Dedifferentiated amniotic fluid mesenchymal stem cell (primary cell): Measurements from ENCODE around the gene MLXIPL.
"Not testable (repeated sequence)": the region's sequence is repeated elsewhere in the genome, so short reads cannot be mapped to it uniquely, and the experiment has no call there.

ENCODE experiments used
- DNase-seq: peaks from one replicate; pipeline ENCODE4 v3.0.0-alpha.2; 2016; ENCODE audit errors: extremely low spot score

MLXIPL gene, protein sequence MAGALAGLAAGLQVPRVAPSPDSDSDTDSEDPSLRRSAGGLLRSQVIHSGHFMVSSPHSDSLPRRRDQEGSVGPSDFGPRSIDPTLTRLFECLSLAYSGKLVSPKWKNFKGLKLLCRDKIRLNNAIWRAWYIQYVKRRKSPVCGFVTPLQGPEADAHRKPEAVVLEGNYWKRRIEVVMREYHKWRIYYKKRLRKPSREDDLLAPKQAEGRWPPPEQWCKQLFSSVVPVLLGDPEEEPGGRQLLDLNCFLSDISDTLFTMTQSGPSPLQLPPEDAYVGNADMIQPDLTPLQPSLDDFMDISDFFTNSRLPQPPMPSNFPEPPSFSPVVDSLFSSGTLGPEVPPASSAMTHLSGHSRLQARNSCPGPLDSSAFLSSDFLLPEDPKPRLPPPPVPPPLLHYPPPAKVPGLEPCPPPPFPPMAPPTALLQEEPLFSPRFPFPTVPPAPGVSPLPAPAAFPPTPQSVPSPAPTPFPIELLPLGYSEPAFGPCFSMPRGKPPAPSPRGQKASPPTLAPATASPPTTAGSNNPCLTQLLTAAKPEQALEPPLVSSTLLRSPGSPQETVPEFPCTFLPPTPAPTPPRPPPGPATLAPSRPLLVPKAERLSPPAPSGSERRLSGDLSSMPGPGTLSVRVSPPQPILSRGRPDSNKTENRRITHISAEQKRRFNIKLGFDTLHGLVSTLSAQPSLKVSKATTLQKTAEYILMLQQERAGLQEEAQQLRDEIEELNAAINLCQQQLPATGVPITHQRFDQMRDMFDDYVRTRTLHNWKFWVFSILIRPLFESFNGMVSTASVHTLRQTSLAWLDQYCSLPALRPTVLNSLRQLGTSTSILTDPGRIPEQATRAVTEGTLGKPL

DNA sequence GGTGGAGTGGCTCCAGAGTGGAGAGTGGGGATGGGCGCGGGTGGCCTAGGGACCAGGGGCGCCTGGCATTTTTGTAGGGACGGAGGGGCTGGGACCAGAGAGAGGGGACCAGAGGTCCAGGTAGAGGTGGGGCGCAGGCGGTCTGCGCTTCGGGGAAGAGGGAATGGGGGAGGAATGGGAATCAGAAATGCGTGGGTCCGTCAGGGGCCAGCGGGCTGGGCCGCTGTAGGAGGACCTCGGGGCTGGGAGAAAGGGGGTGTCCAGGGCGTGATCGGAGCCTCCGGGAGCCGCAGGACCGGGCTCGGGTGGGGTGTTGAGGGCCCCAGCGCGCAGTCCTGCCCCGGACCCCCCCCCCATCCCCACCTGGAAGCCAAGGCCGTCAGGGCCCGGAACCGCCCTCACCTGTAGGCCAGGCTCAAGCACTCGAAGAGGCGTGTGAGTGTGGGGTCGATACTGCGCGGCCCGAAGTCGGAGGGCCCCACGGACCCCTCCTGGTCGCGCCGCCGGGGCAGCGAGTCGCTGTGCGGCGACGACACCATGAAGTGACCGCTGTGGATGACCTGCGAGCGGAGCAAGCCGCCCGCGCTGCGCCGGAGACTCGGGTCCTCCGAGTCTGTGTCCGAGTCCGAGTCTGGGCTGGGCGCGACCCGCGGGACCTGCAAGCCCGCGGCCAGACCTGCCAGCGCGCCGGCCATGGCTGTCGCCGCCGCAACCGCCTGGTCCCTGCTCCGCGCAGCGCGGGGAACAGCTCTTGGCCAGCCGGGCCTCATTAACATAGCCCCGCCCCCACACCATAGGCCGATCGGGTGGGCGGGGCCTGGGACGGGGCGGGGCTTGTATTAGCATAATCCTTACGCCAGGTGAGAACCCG lies at the start of gene MLXIPL:
Gene MLXIPL (minus strand): TSS at position 725 of the 871 bp plus-strand sequence. CDS start 30 bp downstream, at position 695.
- DNase-seq: peak; percentile 27

DNA sequence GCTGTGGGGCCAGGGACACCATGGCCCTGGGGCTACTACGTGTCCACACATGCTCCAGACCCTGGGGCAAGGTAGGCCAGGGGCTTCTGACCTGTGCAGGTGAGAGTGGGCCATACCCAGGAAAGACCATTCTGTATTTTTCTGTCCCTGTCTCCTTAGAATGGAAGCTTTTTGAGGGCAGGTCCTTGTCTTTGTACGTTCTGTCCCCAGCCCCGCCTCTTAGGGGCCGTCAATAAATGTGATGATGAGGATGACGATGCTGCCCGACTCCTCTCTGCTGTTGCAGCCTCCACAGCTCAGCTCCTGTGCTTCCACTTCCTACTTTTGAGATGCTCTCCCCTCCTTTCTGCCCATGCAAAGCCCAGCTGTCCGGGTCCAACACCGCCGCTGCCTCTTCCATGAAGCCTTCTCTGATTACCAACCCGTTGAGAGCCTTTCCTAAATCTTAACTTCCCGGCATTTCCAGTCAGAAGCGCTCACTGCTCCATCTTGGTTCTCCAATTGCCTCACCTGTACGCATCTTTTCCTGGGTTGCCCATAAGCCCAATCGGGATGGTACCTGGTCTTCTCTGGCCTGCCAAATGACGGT lies 47.6 kb upstream of the MLXIPL start:
- no peak for DNase-seq

GRCh38 chr7:73671322-73671661 lies 47.0 kb upstream of the MLXIPL start:
- DNase-seq: no peak

DNA sequence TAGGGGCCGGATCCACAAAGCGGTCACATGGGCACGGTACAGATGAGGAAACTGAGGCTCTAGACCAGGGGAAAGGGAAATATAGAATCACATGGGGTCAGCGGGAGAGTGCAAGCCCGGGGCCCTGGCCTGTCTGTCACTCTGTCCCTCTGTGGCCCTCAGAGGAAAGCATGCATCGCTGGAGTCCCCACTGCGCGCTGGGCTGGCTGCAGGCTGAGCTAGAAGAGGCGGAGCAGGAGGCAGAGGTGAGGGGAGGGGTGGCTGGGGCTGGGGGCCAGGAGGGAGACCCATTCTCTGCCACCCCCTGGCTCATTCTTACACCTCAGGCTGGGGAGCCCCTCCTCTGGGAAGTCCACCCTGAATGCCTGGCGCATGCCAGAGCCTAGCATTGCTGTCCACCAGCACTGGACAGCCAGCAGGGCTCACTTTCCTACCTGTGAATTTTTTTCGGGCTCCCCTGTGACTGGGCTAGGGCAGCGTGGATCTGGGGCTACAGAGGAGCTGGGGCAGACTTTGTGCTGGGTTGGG lies 45.6 kb upstream of the MLXIPL start:
- no peak for DNase-seq

GRCh38 chr7:73669288-73669701 lies 45.0 kb upstream of the MLXIPL start:
- no peak for DNase-seq

GRCh38 chr7:73668886-73669230 lies 44.5 kb upstream of the MLXIPL start:
- DNase-seq: no peak

DNA sequence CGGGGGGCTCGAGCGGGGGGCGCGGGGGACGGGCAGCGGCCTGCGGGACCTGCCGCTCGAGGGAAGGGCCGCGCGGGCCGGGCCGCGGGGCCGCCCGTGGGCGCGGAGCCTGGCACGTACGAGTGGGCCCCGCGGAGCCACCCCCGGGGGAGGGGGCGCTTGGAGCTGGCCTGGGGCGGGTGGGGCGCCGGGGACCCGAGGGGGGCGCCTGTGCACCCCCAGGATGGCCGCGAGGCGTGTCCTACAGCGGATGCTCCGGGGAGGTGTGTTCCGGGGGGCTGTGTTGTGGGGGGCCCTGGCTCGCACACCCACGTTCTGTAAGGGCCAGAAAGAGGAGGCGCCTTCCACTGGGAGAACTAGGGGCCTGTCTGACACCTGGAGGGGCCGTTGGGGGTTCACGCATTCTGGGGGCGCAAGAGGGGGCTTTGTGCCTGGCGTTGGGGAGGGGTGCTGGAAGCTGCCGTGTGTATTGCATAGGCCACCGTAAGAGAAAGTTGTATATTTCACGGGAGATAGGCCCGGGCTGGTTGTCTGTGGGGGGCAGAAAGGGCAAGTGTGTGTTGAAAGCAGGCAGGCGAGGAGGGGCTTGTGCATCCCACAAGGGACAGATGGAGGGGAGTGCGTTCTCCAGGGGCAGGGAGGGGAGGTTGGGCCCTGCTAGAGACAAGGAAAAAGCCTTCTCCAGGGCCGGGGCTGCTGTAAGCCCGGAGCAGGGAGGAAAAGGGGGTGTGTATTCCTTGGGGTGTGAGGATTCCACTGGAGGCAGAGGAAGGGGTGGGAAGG lies 44.0 kb upstream of the MLXIPL start:
- DNase-seq: no peak

DNA sequence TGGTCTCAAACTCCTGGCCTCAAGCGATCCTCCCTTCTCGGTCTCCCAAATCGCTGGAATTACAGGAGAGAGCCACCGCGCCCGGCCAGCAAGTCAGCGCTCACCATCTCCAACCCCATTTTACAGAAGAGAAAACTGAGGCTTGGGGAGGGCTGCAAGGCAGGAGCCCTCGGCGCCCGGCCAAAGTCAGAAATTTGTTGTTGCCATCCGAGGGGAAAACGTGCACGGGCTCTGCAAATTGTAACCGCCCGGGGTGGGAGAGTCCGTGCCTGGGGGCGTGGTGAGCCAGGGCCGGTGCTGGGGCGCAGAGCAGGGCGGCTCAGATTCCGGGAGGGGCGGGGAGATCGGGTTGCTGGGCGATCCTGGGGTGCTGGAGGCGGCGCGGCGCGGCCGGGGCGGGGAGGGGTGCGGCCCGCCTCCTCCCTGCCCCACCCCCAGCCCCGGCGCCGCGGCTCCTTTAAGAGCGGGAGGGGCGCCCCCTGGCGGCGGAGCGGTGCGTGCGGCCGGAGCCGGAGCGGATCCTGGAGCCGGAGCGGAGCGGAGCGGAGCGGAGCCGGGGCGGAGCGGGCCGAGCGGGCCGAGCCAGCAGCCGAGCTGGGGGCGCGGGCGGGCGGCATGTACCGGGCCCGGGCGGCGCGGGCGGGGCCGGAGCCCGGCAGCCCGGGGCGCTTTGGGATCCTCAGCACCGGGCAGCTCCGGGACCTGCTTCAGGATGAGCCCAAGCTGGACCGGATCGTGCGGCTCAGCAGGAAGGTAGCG lies 43.2 kb upstream of the MLXIPL start, which contains the start of gene VPS37D:
Gene VPS37D (plus strand): TSS at position 488 of the 759 bp plus-strand sequence. CDS start 128 bp downstream, at position 616.
- DNase-seq: peak; percentile 82

GRCh38 chr7:73663033-73663432 lies 38.7 kb upstream of the MLXIPL start:
- DNase-seq: no peak

DNA sequence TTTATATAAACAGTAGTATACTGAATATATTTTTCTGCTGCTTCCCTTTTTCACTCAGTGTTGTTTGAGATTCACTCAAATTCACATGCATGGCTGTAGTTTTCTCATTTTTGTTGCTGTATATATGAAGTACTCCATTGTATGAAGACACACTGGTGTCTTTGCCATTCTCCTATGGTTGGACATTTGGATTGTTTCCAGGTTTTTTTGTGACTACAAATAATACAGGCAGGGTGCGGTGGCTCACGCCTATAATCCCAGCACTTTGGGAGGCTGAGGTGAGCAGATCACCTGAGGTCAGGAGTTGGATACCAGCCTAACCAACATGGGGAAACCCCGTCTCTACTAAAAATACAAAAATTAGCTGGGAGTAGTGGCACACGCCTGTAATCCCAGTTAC lies 36.3 kb upstream of the MLXIPL start:
- DNase-seq: not testable (repeated sequence)

DNA sequence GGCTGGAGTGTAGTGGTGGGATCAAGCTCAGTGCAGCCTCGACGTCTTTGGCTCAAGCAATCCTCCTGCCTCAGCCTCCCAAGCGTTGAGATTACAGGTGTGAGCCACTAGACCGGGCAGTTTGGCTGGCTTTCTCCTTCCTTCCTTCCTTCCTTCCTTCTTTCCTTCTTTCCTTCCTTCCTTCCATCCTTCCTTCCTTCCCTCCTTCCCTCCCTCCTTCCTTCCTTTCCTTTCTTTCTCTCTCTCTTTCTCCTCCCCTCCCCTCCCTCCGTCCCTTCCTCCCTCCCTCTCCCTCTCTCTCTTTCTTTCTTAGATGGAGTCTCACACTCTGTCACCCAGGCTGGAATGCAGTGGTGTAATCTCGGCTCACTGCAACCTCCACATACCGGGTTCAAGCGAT lies 35.7 kb upstream of the MLXIPL start:
- no peak for DNase-seq

DNA sequence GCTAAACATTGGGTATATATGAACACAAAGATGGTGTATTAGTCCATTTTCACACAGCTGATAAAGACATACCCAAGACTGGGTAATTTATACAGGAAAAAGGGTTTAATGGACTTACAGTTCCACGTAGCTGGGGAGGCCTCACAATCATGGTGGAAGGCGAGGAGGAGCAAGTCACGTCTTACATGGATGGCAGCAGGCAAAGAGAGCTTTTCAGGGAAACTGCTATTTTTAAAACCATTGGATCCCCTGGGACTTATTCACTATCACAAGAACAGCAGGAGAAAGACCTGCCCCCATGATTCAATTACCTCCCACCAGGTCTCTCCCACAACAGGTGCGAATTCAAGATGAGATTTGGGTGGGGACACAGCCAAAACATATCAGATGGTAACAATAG lies 31.0 kb upstream of the MLXIPL start:
- DNase-seq: not testable (repeated sequence)

DNA sequence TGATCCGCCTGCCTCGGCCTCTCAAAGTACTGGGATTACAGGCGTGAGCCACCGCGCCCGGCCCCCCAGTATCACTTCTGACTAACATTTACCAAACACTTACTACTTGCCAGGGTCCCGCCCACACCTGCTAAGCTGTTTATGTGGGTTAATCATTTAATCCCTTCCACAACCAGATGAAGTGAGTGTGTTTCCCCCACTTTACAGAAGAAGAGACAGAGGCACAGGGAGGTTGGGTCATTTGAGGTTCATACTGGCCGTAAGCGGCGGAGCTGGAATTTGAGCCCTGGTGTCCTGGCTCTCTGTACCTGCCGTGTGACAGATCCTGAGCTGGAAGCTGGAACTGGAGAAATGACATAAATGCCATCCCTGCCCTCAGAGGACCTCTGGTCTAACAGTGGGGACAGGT lies 28.2 kb upstream of the MLXIPL start:
- DNase-seq: no peak

DNA sequence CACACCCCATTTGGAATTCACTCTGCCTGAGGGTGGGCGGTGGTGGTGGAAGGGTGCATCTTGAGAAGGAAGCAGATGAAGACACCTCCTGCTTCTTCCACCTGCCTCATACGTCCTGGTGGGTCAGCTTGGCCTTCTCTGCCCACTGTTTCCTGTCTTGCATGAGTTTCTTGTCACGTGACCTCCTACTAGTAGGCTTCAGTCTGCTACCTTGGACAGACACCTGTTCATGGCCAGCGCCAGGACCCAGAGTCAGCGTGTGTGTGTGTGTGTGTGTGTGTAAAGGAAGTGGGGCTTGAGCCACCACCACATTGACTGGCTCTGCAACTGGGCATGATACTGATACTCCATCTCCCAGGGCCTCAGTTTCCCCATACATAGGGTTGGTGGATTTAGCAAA lies 26.2 kb upstream of the MLXIPL start:
- DNase-seq: no peak

- no peak for DNase-seq
Measured at GRCh38 chr7:73649576-73649975, 25.3 kb upstream of the MLXIPL start.

DNA sequence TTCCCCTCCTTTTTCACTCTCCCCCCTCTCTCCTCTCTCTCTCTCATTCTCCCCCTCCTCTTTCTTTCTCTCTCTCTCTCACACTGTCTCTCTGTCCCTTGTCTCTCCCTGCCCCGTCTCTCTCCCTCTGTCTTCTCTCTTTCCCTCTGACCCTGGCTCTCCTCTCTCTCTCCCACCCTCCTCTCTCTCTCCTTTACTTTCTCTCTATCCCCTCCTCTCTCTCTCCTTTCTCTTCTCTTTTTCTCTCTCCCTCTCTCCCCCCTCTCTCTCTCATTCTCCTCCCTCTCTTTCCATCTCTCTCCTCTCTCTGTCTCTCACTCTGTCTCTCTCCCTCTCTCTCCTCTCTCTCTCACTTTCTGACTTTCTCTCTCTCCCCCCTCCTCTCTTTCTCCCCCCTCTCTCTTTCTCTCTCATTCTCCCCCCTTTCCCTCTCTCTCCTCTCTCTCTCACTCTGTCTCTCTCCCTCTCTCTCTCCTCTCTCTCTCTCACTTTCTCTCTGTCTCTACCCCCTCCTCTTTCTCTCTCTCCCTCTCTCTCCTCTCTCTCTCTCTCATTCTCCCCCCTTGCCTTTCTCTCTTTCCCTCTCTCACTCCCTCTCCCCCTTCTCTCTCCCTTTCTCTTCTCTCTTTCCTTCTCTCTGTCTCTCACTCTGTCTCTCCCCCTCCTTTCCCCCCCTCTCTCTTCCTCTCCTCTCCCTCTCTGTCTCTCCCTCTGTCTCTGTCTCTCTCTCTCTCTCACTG lies 24.4 kb upstream of the MLXIPL start:
- DNase-seq: no peak

DNA sequence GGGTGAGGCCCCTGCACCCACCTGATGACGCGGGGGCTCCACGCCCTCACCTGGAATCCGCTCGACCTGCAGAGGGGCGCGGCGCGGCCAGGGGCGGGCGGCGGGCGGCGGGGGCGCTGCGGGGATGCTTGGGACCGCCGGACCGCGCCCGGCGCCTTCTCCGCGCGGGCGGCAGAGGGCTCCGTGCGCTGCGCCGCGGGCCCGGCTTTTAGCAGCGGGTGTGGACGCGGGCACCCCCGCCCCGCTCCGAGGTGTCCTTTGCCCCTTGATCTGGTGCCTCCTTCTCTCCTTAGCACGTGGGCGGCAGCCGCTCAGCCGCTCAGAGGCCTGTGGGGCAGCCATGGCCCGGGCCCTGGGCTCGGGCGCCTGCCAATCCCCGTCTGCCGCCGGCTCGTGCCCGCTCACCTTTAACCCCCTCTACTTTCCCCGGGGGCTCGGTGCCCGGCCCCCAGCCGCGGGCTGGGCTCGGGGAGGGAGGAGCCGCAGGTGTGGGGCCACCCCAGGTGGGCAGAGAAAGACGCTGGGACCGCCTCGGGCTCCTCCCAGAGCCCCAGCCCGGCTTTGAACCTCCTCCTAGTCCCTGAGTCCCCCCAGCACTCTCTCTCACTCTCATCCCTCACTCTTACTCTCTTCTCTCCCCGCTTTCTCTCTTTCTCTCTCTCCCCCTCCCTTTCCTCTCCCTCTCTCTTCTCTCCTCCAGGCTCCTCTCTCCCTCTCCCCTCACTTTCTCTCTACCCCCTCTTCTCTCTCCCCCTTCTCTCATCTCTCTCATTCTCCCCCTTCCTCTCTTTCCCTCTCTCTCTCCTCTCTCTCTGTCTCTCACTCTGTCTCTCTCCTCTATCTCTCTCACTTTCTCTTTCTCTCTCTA lies 23.6 kb upstream of the MLXIPL start:
- DNase-seq: no peak
